IPS-18a (cell line): ENCODE data around the gene SH3PXD2A.

Experiments
- H3K27ac ChIP-seq: one replicate; pipeline ENCODE4 v1.5.1; 2013; ENCODE audit warnings: low read length
- H3K27me3 ChIP-seq: one replicate; pipeline ENCODE4 v1.6.1; 2013; ENCODE audit warnings: mild to moderate bottlenecking, low read length; ENCODE audit not compliant: control insufficient read depth, insufficient read depth
- H3K36me3 ChIP-seq: one replicate; pipeline ENCODE4 v1.6.1; 2013; ENCODE audit warnings: low read depth, low read length; ENCODE audit not compliant: control insufficient read depth
- H3K4me1 ChIP-seq: one replicate; pipeline ENCODE4 v1.6.1; 2013; ENCODE audit warnings: low read depth, low read length; ENCODE audit not compliant: control insufficient read depth
- H3K4me3 ChIP-seq: one replicate; pipeline ENCODE4 v1.5.1; 2013; ENCODE audit warnings: low read length
- H3K9ac ChIP-seq: one replicate; pipeline ENCODE4 v1.6.1; 2013; ENCODE audit warnings: mild to moderate bottlenecking, low read length, moderate library complexity
- H3K9me3 ChIP-seq: one replicate; pipeline ENCODE4 v1.6.1; 2013; ENCODE audit warnings: low read depth, low read length; ENCODE audit not compliant: control insufficient read depth

SH3PXD2A gene

GRCh38 chr10:103719036-103719435 lies 136.3 kb downstream of the SH3PXD2A start:
- Histone ChIP-seq H3K27me3 (no peaks in the 10 kb centered on the region), H3K9me3 (no peaks in the 10 kb centered on the region), H3K4me3 (no peak overlapping the region), H3K4me1 (no peaks in the 10 kb centered on the region), H3K9ac (no peak overlapping the region), H3K36me3 (no peaks in the 10 kb centered on the region), H3K27ac (no peak overlapping the region)

GRCh38 chr10:103718247-103718620 lies 137.1 kb downstream of the SH3PXD2A start:
- Histone ChIP-seq H3K27ac (no peak overlapping the region), H3K9ac (no peak overlapping the region), H3K27me3 (no peaks in the 10 kb centered on the region)

GRCh38 chr10:103717341-103718246 lies 137.8 kb downstream of the SH3PXD2A start:
- Histone ChIP-seq H3K4me3 (no peak overlapping the region), H3K27ac (no peak overlapping the region), H3K4me1 (no peaks in the 10 kb centered on the region), H3K27me3 (no peaks in the 10 kb centered on the region), H3K36me3 (no peaks in the 10 kb centered on the region), H3K9me3 (no peaks in the 10 kb centered on the region), H3K9ac (no peak overlapping the region)

More at GRCh38 chr10:103718247-103718620, 137.1 kb downstream of the SH3PXD2A start:
- H3K4me3 ChIP-seq: no peak overlapping the region
- H3K36me3 ChIP-seq: no peaks in the 10 kb centered on the region
- H3K4me1 ChIP-seq: no peaks in the 10 kb centered on the region
- H3K9me3 ChIP-seq: no peaks in the 10 kb centered on the region

GRCh38 chr10:103716206-103717160 lies 138.9 kb downstream of the SH3PXD2A start:
- H3K27ac ChIP-seq: no peak overlapping the region
- H3K4me1 ChIP-seq: no peaks in the 10 kb centered on the region
- H3K36me3 ChIP-seq: no peaks in the 10 kb centered on the region
- H3K9ac ChIP-seq: no peak overlapping the region
- no peaks in the 10 kb centered on the region for H3K9me3 ChIP-seq
- no peaks in the 10 kb centered on the region for H3K27me3 ChIP-seq
- H3K4me3 ChIP-seq: no peak overlapping the region

- H3K36me3 ChIP-seq: no peaks in the 10 kb centered on the region
- H3K9ac ChIP-seq: no peak overlapping the region
- no peak overlapping the region for H3K4me3 ChIP-seq
- no peaks in the 10 kb centered on the region for H3K27me3 ChIP-seq
- no peaks in the 10 kb centered on the region for H3K9me3 ChIP-seq
- H3K27ac ChIP-seq: no peak overlapping the region
- H3K4me1 ChIP-seq: no peaks in the 10 kb centered on the region
These were observed 139.9 kb downstream of the SH3PXD2A start for GRCh38 chr10:103715430-103715829.

DNA sequence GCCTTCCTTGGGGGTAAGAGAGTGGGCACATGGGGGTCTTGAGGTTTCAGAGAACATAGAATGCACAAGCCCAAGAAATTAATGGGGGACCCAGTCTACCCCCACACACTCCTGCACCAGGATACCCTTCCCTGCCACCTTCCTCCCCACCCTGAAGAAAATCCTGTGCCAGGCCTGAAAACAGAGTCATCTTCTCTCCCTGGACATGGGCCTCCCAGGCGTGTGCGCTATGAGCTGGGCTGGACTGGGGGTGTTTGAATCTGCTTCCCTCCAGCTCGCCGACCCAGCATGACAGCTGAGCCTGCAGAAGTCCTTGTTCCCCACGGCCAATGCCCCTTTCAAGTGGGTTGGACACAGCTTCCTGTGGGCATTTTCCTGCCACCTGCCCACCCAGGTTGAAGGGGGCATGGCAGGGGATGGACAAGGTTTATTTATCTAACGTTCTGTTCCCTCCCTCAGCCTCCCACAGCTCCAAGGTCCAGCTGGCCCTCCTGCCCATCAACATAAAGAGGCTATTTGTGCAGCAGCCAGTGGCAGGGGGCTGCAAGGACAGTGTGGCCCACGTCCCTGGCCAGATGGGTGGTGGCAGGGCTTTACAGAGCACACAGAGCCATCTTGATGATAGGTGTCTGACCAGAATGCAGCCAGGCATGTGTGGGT lies 141.0 kb downstream of the SH3PXD2A start:
- Histone ChIP-seq H3K27ac (no peak overlapping the region), H3K9me3 (no peaks in the 10 kb centered on the region), H3K27me3 (no peaks in the 10 kb centered on the region), H3K4me1 (no peaks in the 10 kb centered on the region), H3K9ac (no peak overlapping the region), H3K36me3 (no peaks in the 10 kb centered on the region), H3K4me3 (no peak overlapping the region)

DNA sequence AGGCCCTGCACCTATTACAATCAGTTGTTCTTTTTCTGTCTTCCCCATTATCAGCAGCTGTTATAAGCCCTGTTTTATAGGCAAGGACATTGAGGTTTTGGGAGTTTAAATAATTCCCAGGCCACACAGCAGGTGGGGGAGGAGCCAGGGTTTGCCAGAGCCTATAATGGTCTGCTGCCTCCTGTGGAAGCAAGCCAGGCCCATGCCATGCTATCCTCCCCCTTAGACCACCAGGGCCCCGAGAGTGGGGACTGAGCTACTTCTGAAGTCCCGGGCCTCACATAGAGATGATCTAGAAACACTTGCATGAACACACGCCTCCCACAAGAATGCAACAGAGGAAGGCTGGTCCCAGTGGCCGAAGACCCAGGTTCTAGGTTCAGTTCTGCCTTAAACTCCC lies 141.7 kb downstream of the SH3PXD2A start:
- no peaks in the 10 kb centered on the region for H3K27me3 ChIP-seq
- H3K9me3 ChIP-seq: no peaks in the 10 kb centered on the region
- no peak overlapping the region for H3K9ac ChIP-seq
- H3K27ac ChIP-seq: no peak overlapping the region
- no peaks in the 10 kb centered on the region for H3K36me3 ChIP-seq
- no peaks in the 10 kb centered on the region for H3K4me1 ChIP-seq
- no peak overlapping the region for H3K4me3 ChIP-seq

- H3K9ac ChIP-seq: no peak overlapping the region
- H3K36me3 ChIP-seq: no peaks in the 10 kb centered on the region
- no peak overlapping the region for H3K27ac ChIP-seq
- H3K4me1 ChIP-seq: no peaks in the 10 kb centered on the region
- no peaks in the 10 kb centered on the region for H3K9me3 ChIP-seq
- H3K27me3 ChIP-seq: no peaks in the 10 kb centered on the region
- H3K4me3 ChIP-seq: no peak overlapping the region
These were observed 142.4 kb downstream of the SH3PXD2A start for GRCh38 chr10:103712898-103713498.

DNA sequence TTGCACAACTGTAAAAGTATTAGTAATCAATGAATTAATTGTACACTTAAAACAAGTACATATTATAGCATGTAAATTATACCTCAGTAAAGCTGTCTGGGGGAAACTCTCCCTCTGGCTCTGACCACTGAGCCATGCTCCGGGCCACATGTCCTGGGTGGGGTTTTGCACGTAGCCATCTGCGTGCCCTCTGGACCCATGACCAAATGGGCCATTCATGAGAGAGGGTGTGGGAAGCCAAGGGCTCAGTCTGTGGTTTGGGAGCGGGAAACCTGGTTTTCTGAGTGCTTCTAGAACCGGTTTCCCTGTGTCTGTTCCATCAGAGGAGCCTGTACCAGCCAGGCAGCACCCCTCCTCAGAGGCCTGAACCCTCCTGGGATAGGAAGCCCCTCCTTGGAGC lies 143.2 kb downstream of the SH3PXD2A start:
- Histone ChIP-seq H3K9ac (no peak overlapping the region), H3K9me3 (no peaks in the 10 kb centered on the region), H3K4me1 (no peaks in the 10 kb centered on the region)

DNA sequence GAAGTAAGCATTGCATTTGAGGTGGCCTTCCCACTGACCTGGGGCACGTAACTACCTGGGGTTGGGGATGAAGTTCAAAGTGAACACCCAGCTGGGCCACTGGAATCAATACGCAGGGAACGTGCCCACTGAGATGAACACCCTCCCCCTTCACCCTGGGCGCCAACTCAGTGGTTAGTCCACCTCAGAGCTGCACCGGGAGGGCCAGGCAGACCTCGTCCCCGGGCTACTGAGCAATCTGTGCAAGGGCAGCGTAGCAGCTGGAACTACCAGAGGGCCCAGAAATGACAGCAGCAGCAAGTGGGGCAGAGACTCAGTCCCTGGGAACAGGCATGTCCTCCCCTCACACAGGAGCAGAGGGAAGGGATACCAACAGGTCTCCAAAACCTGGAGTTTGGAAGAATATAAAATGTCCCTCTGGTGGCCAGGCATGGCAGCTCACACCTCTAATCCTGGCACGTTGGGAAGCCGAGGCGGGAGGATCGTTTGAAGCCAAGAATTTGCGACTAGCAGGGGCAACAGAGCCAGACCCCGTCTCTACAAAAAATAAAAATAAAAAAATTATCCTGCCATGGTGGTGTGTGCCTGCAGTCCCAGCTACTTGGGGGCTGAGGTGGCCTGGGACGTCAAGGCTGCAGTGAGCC lies 143.9 kb downstream of the SH3PXD2A start:
- Histone ChIP-seq H3K9ac (no peak overlapping the region), H3K27ac (no peak overlapping the region), H3K4me1 (no peaks in the 10 kb centered on the region), H3K4me3 (no peak overlapping the region), H3K9me3 (no peaks in the 10 kb centered on the region), H3K36me3 (no peaks in the 10 kb centered on the region), H3K27me3 (no peaks in the 10 kb centered on the region)

More for the DNA sequence above, 143.2 kb downstream of the SH3PXD2A start:
- no peak overlapping the region for H3K27ac ChIP-seq
- H3K36me3 ChIP-seq: no peaks in the 10 kb centered on the region
- H3K4me3 ChIP-seq: no peak overlapping the region
- H3K27me3 ChIP-seq: no peaks in the 10 kb centered on the region
